Ishikawa (cell line): ENCODE results near the gene TPPP2.

Source experiments
- CEBPB ChIP-seq: IDR thresholded peaks from 2 replicates; pipeline ENCODE4 v1.6.1; 2012
- CREB1 ChIP-seq: IDR thresholded peaks from 2 replicates; pipeline ENCODE4 v1.6.1; 2012; ENCODE audit warnings: low read depth
- EGR1 ChIP-seq: IDR thresholded peaks from 2 replicates; pipeline ENCODE4 v1.6.1; 2012
- EP300 ChIP-seq: IDR thresholded peaks from 2 replicates; pipeline ENCODE4 v1.6.1; 2012; ENCODE audit warnings: borderline replicate concordance
- FOXM1 ChIP-seq: IDR thresholded peaks from 2 replicates; pipeline ENCODE4 v1.6.1; 2012; ENCODE audit warnings: low read depth, borderline replicate concordance
- RAD21 ChIP-seq: IDR thresholded peaks from 2 replicates; pipeline ENCODE4 v1.6.1; 2012; ENCODE audit warnings: low read depth
- TAF1 ChIP-seq: IDR thresholded peaks from 2 replicates; pipeline ENCODE4 v1.6.1; 2012; ENCODE audit warnings: low read depth, mild to moderate bottlenecking
- TCF12 ChIP-seq: IDR thresholded peaks from 2 replicates; pipeline ENCODE4 v1.6.1; 2012; ENCODE audit warnings: low read depth
- YY1 ChIP-seq: IDR thresholded peaks from 2 replicates; pipeline ENCODE4 v1.6.1; 2012; ENCODE audit warnings: low read depth
- ZBTB7A ChIP-seq: IDR thresholded peaks from 2 replicates; pipeline ENCODE4 v1.6.1; 2012; ENCODE audit warnings: low read depth
- TF ChIP-seq, protein P1 (sequence below): IDR thresholded peaks from 2 replicates; pipeline ENCODE4 v1.6.1; 2012
- TF ChIP-seq, protein P2 (sequence below): IDR thresholded peaks from 2 replicates; pipeline ENCODE4 v1.6.1; 2012; ENCODE audit warnings: low read depth, mild to moderate bottlenecking
- TF ChIP-seq, protein P3 (sequence below): IDR thresholded peaks from 2 replicates; pipeline ENCODE4 v1.6.1; 2012

DNA sequence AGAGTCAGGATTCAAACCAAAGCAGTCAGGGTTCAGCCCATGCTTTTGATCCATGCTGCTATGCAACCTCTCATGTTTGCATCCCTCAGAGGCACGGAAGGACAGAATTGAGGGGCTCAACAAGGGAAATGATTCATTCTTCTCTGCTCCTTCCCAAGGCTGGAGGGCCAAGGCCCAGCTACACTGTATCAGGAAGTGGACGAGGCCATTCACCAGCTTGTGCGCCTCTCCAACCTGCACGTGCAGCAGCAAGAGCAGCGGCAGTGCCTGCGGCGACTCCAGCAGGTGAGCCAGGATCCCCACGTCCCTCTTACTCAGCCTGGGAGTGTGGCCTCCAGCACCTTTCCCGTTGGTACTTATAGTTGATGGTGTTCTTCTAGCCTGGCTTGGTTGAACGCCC is 48.7 kb downstream of the TPPP2 start:
- no peak for TF ChIP-seq EP300
- no peak for TF ChIP-seq CREB1
- TF ChIP-seq EGR1, result no peak
- TF ChIP-seq, protein P1, sequence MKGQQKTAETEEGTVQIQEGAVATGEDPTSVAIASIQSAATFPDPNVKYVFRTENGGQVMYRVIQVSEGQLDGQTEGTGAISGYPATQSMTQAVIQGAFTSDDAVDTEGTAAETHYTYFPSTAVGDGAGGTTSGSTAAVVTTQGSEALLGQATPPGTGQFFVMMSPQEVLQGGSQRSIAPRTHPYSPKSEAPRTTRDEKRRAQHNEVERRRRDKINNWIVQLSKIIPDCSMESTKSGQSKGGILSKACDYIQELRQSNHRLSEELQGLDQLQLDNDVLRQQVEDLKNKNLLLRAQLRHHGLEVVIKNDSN, result no peak
- no peak for TF ChIP-seq CEBPB
- TF ChIP-seq, protein P2, sequence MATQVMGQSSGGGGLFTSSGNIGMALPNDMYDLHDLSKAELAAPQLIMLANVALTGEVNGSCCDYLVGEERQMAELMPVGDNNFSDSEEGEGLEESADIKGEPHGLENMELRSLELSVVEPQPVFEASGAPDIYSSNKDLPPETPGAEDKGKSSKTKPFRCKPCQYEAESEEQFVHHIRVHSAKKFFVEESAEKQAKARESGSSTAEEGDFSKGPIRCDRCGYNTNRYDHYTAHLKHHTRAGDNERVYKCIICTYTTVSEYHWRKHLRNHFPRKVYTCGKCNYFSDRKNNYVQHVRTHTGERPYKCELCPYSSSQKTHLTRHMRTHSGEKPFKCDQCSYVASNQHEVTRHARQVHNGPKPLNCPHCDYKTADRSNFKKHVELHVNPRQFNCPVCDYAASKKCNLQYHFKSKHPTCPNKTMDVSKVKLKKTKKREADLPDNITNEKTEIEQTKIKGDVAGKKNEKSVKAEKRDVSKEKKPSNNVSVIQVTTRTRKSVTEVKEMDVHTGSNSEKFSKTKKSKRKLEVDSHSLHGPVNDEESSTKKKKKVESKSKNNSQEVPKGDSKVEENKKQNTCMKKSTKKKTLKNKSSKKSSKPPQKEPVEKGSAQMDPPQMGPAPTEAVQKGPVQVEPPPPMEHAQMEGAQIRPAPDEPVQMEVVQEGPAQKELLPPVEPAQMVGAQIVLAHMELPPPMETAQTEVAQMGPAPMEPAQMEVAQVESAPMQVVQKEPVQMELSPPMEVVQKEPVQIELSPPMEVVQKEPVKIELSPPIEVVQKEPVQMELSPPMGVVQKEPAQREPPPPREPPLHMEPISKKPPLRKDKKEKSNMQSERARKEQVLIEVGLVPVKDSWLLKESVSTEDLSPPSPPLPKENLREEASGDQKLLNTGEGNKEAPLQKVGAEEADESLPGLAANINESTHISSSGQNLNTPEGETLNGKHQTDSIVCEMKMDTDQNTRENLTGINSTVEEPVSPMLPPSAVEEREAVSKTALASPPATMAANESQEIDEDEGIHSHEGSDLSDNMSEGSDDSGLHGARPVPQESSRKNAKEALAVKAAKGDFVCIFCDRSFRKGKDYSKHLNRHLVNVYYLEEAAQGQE, result no peak
- no peak for TF ChIP-seq TCF12
- TF ChIP-seq, protein P3, sequence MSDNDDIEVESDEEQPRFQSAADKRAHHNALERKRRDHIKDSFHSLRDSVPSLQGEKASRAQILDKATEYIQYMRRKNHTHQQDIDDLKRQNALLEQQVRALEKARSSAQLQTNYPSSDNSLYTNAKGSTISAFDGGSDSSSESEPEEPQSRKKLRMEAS, result no peak
- TF ChIP-seq RAD21, result no peak
- TF ChIP-seq TAF1, result no peak
- TF ChIP-seq ZBTB7A, result no peak
- TF ChIP-seq FOXM1, result no peak
- TF ChIP-seq YY1, result no peak
